Esophagus squamous epithelium (tissue), 5 donors: Measurements from ENCODE around the gene KRTAP10-8. TPM values are rescaled to one million over a fixed set of nuclear protein-coding genes. Genes with fewer than 3 reads are reported as not detected.
"Not testable (repeated sequence)": the region's sequence is repeated elsewhere in the genome, so short reads cannot be mapped to it uniquely, and the experiment has no call there.

Source experiments
- DNase-seq: peaks from one replicate; lab custom pipeline; 2025; lab: John Stamatoyannopoulos, UW
- H3K27ac ChIP-seq, 4 donors: fragments of 200-600 bp; sonication (generic); one replicate each; pipeline ENCODE4 v1.5.1; 2016 to 2019; ENCODE audit warnings: mild to moderate bottlenecking in 1 of 4
- H3K27me3 ChIP-seq, 4 donors: fragments of 200-600 bp; sonication (generic); 1 replicate in 3 of 4; 2 replicates in 1 of 4; pipeline versions ENCODE4 v1.5.1 to v1.6.0; 2017 to 2021; ENCODE audit warnings: antibody characterized with exemption in 1 of 4
- H3K36me3 ChIP-seq, 3 donors: fragments of 200-600 bp; sonication (generic); one replicate each; pipeline ENCODE4 v1.5.1; 2016 to 2019
- H3K4me1 ChIP-seq, 3 donors: fragments of 200-600 bp; sonication (generic); one replicate each; pipeline ENCODE4 v1.5.1; 2017 to 2019
- H3K4me3 ChIP-seq, 4 donors: fragments of 200-600 bp; sonication (generic); 1 replicate in 3 of 4; 2 replicates in 1 of 4; pipeline ENCODE4 v1.5.1; 2016 to 2019; ENCODE audit warnings: mild to moderate bottlenecking in 2 of 4, moderate library complexity in 1 of 4
- H3K9me3 ChIP-seq, 3 donors: fragments of 200-600 bp; sonication (generic); one replicate each; pipeline ENCODE4 v1.5.1; 2016 to 2019
- CTCF ChIP-seq, 6 experiments: fragments of 450-650 bp in 4 of 6; fragments of 200-600 bp in 2 of 6; sonication (generic) in 2 of 6; IDR thresholded peaks; one replicate each; pipeline ENCODE4 v1.5.1; 2016 to 2019; ENCODE audit warnings: antibody characterized with exemption in 6 of 6, mild to moderate bottlenecking in 4 of 6, moderate library complexity in 4 of 6
- POLR2A ChIP-seq, 4 donors: fragments of 450-650 bp; IDR thresholded peaks; one replicate each; pipeline ENCODE4 v1.6.1; 2017; ENCODE audit warnings: antibody characterized with exemption in 4 of 4, mild to moderate bottlenecking in 4 of 4, moderate library complexity in 3 of 4
- WGBS, 2 donors: methylation state at CpG; one replicate each; pipeline ENCODE4 v1.1.5; 2018; 5-methylcytosine and 5-hydroxymethylcytosine counted together
- intact Hi-C: fragments of 100-400 bp; cut with DNase I; formaldehyde crosslinking; loops from one replicate; pipeline ENCODE4 v1.15.0; 2022
- total RNA-seq, 4 donors: library from RNA; depleted of rRNA; stranded (reverse); fragments of >200 nt; gene quantifications; one replicate each; pipeline ENCODE4 v1.1.0, GENCODE V29; 2016
- donor health status: DM: yes; HTN: yes; CAD: no.

KRTAP10-8 gene
- total RNA-seq, 4 donors from 2014 or later = not detected

- Histone ChIP-seq H3K27me3 (peaks cover 0 to 42% (median 0%) of the 10 kb centered on the region in 4 donors), H3K9me3 (peaks cover 0 to 26% (median 7%) of the 10 kb centered on the region in 3 donors), H3K4me3 (no peak overlapping the region), H3K4me1 (no peaks in the 10 kb centered on the region), H3K27ac (no peak overlapping the region), H3K36me3 (no peaks in the 10 kb centered on the region)
- TF ChIP-seq CTCF (IDR thresholded peaks at IDR 0.05) = no peak
- no peak for TF ChIP-seq POLR2A (IDR thresholded peaks at IDR 0.05)
- 54 to 68% methylated on average over 2 of the region's 2 CpGs for WGBS, 2 donors
- intact Hi-C loops = no loop called here
- no peak for DNase-seq
These were observed 18.6 kb downstream of the KRTAP10-8 start for GRCh38 chr21:44630440-44630839.

GRCh38 chr21:44632067-44632466 lies 20.2 kb downstream of the KRTAP10-8 start:
- H3K4me3 ChIP-seq = no peak overlapping the region
- intact Hi-C loops = no loop called here
- H3K27me3 ChIP-seq = peaks cover 0 to 39% (median 0%) of the 10 kb centered on the region in 4 donors
- no peak for TF ChIP-seq POLR2A (IDR thresholded peaks at IDR 0.05)
- no peak for TF ChIP-seq CTCF (IDR thresholded peaks at IDR 0.05)
- DNase-seq = no peak
- WGBS, 2 donors = 81 to 91% methylated on average over 1 of the region's 1 CpG
- peaks cover 0 to 26% (median 7%) of the 10 kb centered on the region in 3 donors for H3K9me3 ChIP-seq
- no peaks in the 10 kb centered on the region for H3K36me3 ChIP-seq
- H3K27ac ChIP-seq = no peak overlapping the region
- no peaks in the 10 kb centered on the region for H3K4me1 ChIP-seq

GRCh38 chr21:44636209-44637017 lies 24.5 kb downstream of the KRTAP10-8 start:
- intact Hi-C loops = no loop called here
- 75 to 88% methylated on average over 7 to 8 of the region's 15 CpGs for WGBS, 2 donors
- TF ChIP-seq POLR2A (IDR thresholded peaks at IDR 0.05) = no peak
- no peak for TF ChIP-seq CTCF (IDR thresholded peaks at IDR 0.05)
- H3K9me3 ChIP-seq = peaks cover 0 to 19% (median 7%) of the 10 kb centered on the region in 3 donors
- no peaks in the 10 kb centered on the region for H3K4me1 ChIP-seq
- no peak for DNase-seq
- H3K27ac ChIP-seq = no peak overlapping the region
- peaks cover 0 to 61% (median 0%) of the 10 kb centered on the region in 4 donors for H3K27me3 ChIP-seq
- H3K36me3 ChIP-seq = no peaks in the 10 kb centered on the region
- H3K4me3 ChIP-seq = no peak overlapping the region

GRCh38 chr21:44637018-44637850 lies 25.4 kb downstream of the KRTAP10-8 start, which contains the start of gene KRTAP10-10:
TSS of gene KRTAP10-10 (plus strand) at chr21:44637356. CDS start at chr21:44637418, 62 bp downstream.
- intact Hi-C loops = no loop called here
- Histone ChIP-seq H3K27me3 (peaks cover 0 to 61% (median 0%) of the 10 kb centered on the region in 4 donors), H3K9me3 (peaks cover 0 to 16% (median 3%) of the 10 kb centered on the region in 3 donors), H3K27ac (no peak within 1 kb of the TSS), H3K4me1 (no peaks in the 10 kb centered on the region), H3K36me3 (no peaks in the 10 kb centered on the region), H3K4me3 (no peak within 1 kb of the TSS)
- 61 to 65% methylated on average over 6 to 9 of the region's 21 CpGs for WGBS, 2 donors
- TF ChIP-seq POLR2A (IDR thresholded peaks at IDR 0.05) = no peak
- no peak for TF ChIP-seq CTCF (IDR thresholded peaks at IDR 0.05)
- DNase-seq = no peak

- H3K27ac ChIP-seq, H3K4me3 ChIP-seq, intact Hi-C loops, H3K36me3 ChIP-seq, H3K4me1 ChIP-seq, DNase-seq: not testable (repeated sequence)
- peaks cover 0 to 12% (median 0%) of the 10 kb centered on the region in 3 donors for H3K9me3 ChIP-seq
- WGBS, 2 donors = 61 to 79% methylated on average over 7 to 11 of the region's 12 CpGs
- peaks cover 0 to 61% (median 0%) of the 10 kb centered on the region in 4 donors for H3K27me3 ChIP-seq
These were observed 26.0 kb downstream of the KRTAP10-8 start for GRCh38 chr21:44637851-44638348.

- Histone ChIP-seq H3K9me3 (peaks cover 0 to 13% (median 0%) of the 10 kb centered on the region in 3 donors), H3K27me3 (peaks cover 0 to 61% (median 0%) of the 10 kb centered on the region in 4 donors)
- DNase-seq, H3K27ac ChIP-seq, H3K4me1 ChIP-seq, H3K36me3 ChIP-seq, H3K4me3 ChIP-seq, intact Hi-C loops: not testable (repeated sequence)
- WGBS, 2 donors = 55% methylated on average over 2 of the region's 21 CpGs; no CpG with 5 or more reads in 1 of the 2 donors
These were observed 26.8 kb downstream of the KRTAP10-8 start for GRCh38 chr21:44638506-44639330.
